ENCODE results near the gene DNAH3.

DNA sequence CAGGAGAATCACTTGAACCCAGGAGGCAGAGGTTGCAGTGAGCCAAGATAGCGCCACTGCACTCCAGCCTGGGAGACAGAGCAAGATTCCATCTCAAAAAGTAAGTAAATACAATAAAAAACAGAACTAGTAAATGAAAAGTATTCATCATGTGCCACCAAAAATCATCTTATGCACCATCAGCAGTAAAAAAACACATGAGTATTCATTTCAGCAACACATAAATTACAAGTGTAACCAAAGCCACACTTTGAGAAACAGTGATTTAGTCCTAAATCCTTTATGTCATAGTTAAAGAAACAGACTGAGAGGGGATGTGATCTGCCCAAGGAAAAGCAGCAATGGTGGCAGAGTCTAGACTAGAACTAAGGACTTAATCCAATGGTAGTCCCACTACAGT lies 263.4 kb downstream of the DNAH3 start:
- TF ChIP-seq POLR2AphosphoS5 (IDR thresholded peaks at IDR 0.05; ENCODE audit: borderline replicate concordance, low read depth, low read length) (no peak), EZH2 (IDR thresholded peaks at IDR 0.05) (no peak), FOXP2 (optimal IDR thresholded peaks at IDR 0.05; ENCODE audit: control extremely low read depth, extremely low read length, insufficient read depth) (no peak)

Measured in SK-N-MC (cell line).